Subcutaneous adipose tissue (tissue), 4 donors: ENCODE data around the gene HLA-B. TPM values are rescaled to one million over a fixed set of nuclear protein-coding genes. Genes with fewer than 3 reads are reported as not detected.

Source experiments
- CTCF ChIP-seq: fragments of 450-650 bp; IDR thresholded peaks from one replicate; pipeline ENCODE4 v1.5.1; 2016; ENCODE audit warnings: low read depth, mild to moderate bottlenecking, control low read depth, antibody characterized with exemption, moderate library complexity
- total RNA-seq, 4 donors: library from RNA; depleted of rRNA; stranded (reverse); fragments of >200 nt; gene quantifications; one replicate each; pipeline ENCODE4 v1.1.0, GENCODE V29; 2016

HLA-B gene
- total RNA-seq, 4 donors from 2014 or later: 568 to 1,906 (median 1,383) TPM

GRCh38 chr6:31353384-31353945 is 3.5 kb downstream of the HLA-B start:
- no peak for TF ChIP-seq CTCF

- TF ChIP-seq CTCF: no peak
Observed at GRCh38 chr6:31352683-31353383, 4.1 kb downstream of the HLA-B start.

- TF ChIP-seq CTCF: no peak
Observed at GRCh38 chr6:31352310-31352682, 4.7 kb downstream of the HLA-B start.

- no peak for TF ChIP-seq CTCF
Observed at GRCh38 chr6:31351401-31352309, 5.3 kb downstream of the HLA-B start.

GRCh38 chr6:31351033-31351380 is 6.0 kb downstream of the HLA-B start:
- TF ChIP-seq CTCF: no peak

- no peak for TF ChIP-seq CTCF
Observed at GRCh38 chr6:31350196-31351032, 6.6 kb downstream of the HLA-B start.
